IMR-90 (cell line): ENCODE data around the gene FES. TPM values are rescaled to one million over a fixed set of nuclear protein-coding genes. Genes with fewer than 3 reads are reported as not detected.

Experiments used
- ATAC-seq: fragments of 200-7000 bp; cut with Tn5 transposase; 2 replicates; pipeline ENCODE4 v1.9.1; 2020; ENCODE audit warnings: low read depth, mild to moderate bottlenecking, moderate library complexity
- BruUV-seq: library from RNA; stranded (reverse); fragments of 400-500 nt; replicated peaks from 2 replicates; lab custom pipeline; 2021; lab: Mats Ljungman, UMichigan
- CTCF ChIA-PET: fragments of 300-600 bp; formaldehyde crosslinking; extraction: SDS; loops from one replicate; lab custom pipeline; 2021; ENCODE audit warnings: antibody characterized with exemption; lab: Yijun Ruan, JAX
- POLR2A ChIA-PET: fragments of 300-600 bp; sonication (Branson Sonifier 250); formaldehyde crosslinking; loops from one replicate; lab custom pipeline; 2022; ENCODE audit warnings: antibody characterized with exemption; ENCODE audit not compliant: unreplicated experiment; lab: Charles Lee
- DNase-seq: peaks from one replicate; pipeline ENCODE4 v3.0.0; 2013
- H2AFZ ChIP-seq: replicated peaks from 2 replicates; pipeline ENCODE3; 2013; ENCODE audit warnings: low read length, mild to moderate bottlenecking; ENCODE audit not compliant: poor library complexity
- H2AK5ac ChIP-seq: 2 replicates; pipeline ENCODE4 v1.6.1; 2013; ENCODE audit warnings: low read depth, low read length, inconsistent platforms
- H2AK9ac ChIP-seq: replicated peaks from 2 replicates; pipeline ENCODE3; 2013; ENCODE audit warnings: mild to moderate bottlenecking, low read depth, low read length, moderate library complexity; ENCODE audit not compliant: poor library complexity
- H2BK120ac ChIP-seq: 2 replicates; pipeline ENCODE4 v1.6.1; 2013; ENCODE audit warnings: low read depth, low read length, inconsistent platforms
- H2BK15ac ChIP-seq: 3 replicates; pipeline ENCODE4 v1.6.1; 2013; ENCODE audit warnings: low read depth, low read length, inconsistent platforms
- H2BK20ac ChIP-seq: 2 replicates; pipeline ENCODE4 v1.6.1; 2013; ENCODE audit warnings: low read depth, mild to moderate bottlenecking, inconsistent platforms, low read length, moderate library complexity
- H2BK5ac ChIP-seq: 2 replicates; pipeline ENCODE4 v1.6.1; 2013; ENCODE audit warnings: mild to moderate bottlenecking, low read depth, low read length, inconsistent platforms; ENCODE audit not compliant: poor library complexity, severe bottlenecking
- H3K14ac ChIP-seq: replicated peaks from 2 replicates; pipeline ENCODE4 v1.6.1; 2013; ENCODE audit warnings: low read depth, low read length, inconsistent platforms
- H3K18ac ChIP-seq: 2 replicates; pipeline ENCODE4 v1.6.1; 2013; ENCODE audit warnings: low read depth, low read length, control low read depth
- H3K23ac ChIP-seq: 2 replicates; pipeline ENCODE4 v1.6.1; 2013; ENCODE audit warnings: low read depth, low read length, inconsistent platforms
- H3K27ac ChIP-seq: 2 replicates; pipeline ENCODE4 v1.5.1; 2013; ENCODE audit warnings: mild to moderate bottlenecking, control low read depth, low read length; ENCODE audit not compliant: insufficient read depth
- H3K27me3 ChIP-seq: 2 replicates; pipeline ENCODE4 v1.6.1; 2013; ENCODE audit warnings: low read length; ENCODE audit not compliant: control insufficient read depth, insufficient read depth
- H3K36me3 ChIP-seq: 2 replicates; pipeline ENCODE4 v1.6.1; 2013; ENCODE audit warnings: low read length, mixed read lengths; ENCODE audit not compliant: control insufficient read depth, insufficient read depth
- H3K4ac ChIP-seq: 2 replicates; pipeline ENCODE4 v1.6.1; 2013; ENCODE audit warnings: low read depth, low read length, inconsistent platforms
- H3K4me1 ChIP-seq: 2 replicates; pipeline ENCODE4 v1.6.1; 2013; ENCODE audit warnings: low read length, mixed read lengths; ENCODE audit not compliant: control insufficient read depth, insufficient read depth
- H3K4me2 ChIP-seq: 2 replicates; pipeline ENCODE4 v1.6.1; 2013; ENCODE audit warnings: low read depth, mild to moderate bottlenecking, control low read depth, low read length, moderate library complexity
- H3K4me3 ChIP-seq: 2 replicates; pipeline ENCODE4 v1.5.1; 2013; ENCODE audit warnings: low read depth, mild to moderate bottlenecking, control low read depth, low read length, moderate library complexity; ENCODE audit not compliant: insufficient read depth
- H3K56ac ChIP-seq: 2 replicates; pipeline ENCODE4 v1.6.1; 2013; ENCODE audit warnings: low read length, inconsistent platforms; ENCODE audit not compliant: insufficient read depth; ENCODE audit errors: extremely low read depth
- H3K79me1 ChIP-seq, 2 experiments: 2 replicates each; pipeline ENCODE4 v1.6.1; 2013; ENCODE audit warnings: low read length in 2 of 2, inconsistent platforms in 1 of 2, low read depth in 1 of 2
- H3K9ac ChIP-seq: 2 replicates; pipeline ENCODE4 v1.6.1; 2013; ENCODE audit warnings: low read depth, low read length, control low read depth
- H3K9me1 ChIP-seq: 2 replicates; pipeline ENCODE4 v1.6.1; 2013; ENCODE audit warnings: low read length, inconsistent platforms; ENCODE audit not compliant: insufficient read depth
- H3K9me3 ChIP-seq: 2 replicates; pipeline ENCODE4 v1.6.1; 2013; ENCODE audit warnings: low read length; ENCODE audit not compliant: control insufficient read depth, insufficient read depth
- H4K20me1 ChIP-seq: 2 replicates; pipeline ENCODE4 v1.6.1; 2013; ENCODE audit warnings: low read length, inconsistent platforms; ENCODE audit not compliant: insufficient read depth
- H4K5ac ChIP-seq: 2 replicates; pipeline ENCODE4 v1.6.1; 2013; ENCODE audit warnings: mild to moderate bottlenecking, low read depth, low read length, control low read depth
- H4K8ac ChIP-seq, 2 experiments: 2 replicates each; pipeline ENCODE4 v1.6.1; 2013; ENCODE audit warnings: low read depth in 2 of 2, low read length in 2 of 2, control low read depth in 1 of 2, inconsistent platforms in 1 of 2
- H4K91ac ChIP-seq: 2 replicates; pipeline ENCODE4 v1.6.1; 2013; ENCODE audit warnings: low read depth, low read length, inconsistent platforms; ENCODE audit not compliant: insufficient read depth
- CEBPB ChIP-seq: IDR thresholded peaks from 2 replicates; pipeline ENCODE4 v1.6.1; 2012; ENCODE audit warnings: low read depth, low read length, improper control_type of control experiment
- MAFK ChIP-seq: IDR thresholded peaks from 2 replicates; pipeline ENCODE4 v1.6.1; 2012; ENCODE audit warnings: low read depth, low read length, improper control_type of control experiment
- MAZ ChIP-seq: IDR thresholded peaks from 2 replicates; pipeline ENCODE4 v1.6.1; 2012; ENCODE audit warnings: low read depth, mild to moderate bottlenecking, low read length, improper control_type of control experiment, moderate library complexity, borderline replicate concordance
- MXI1 ChIP-seq: IDR thresholded peaks from 2 replicates; pipeline ENCODE4 v1.6.1; 2012; ENCODE audit warnings: low read depth, mild to moderate bottlenecking, low read length, moderate library complexity, borderline replicate concordance
- RCOR1 ChIP-seq: IDR thresholded peaks from 2 replicates; pipeline ENCODE4 v1.6.1; 2012; ENCODE audit warnings: mild to moderate bottlenecking, low read length, improper control_type of control experiment; ENCODE audit not compliant: insufficient replicate concordance
- WGBS, 2 experiments: methylation state at CpG; one replicate each; pipeline versions ENCODE4 v1.1.5 to v1.1.7; 2013; ENCODE audit warnings: missing lambda C conversion rate in 2 of 2; ENCODE audit not compliant: insufficient read length in 1 of 2; ENCODE audit errors: extremely low coverage in 2 of 2; 5-methylcytosine and 5-hydroxymethylcytosine counted together
- dilution Hi-C: fragments of 300-500 bp; cut with HindIII; formaldehyde crosslinking; loops from one replicate; pipeline ENCODE4 v1.14.3; 2018; ENCODE audit warnings: low sequenced_read_pairs; ENCODE audit not compliant: unreplicated experiment
- in situ Hi-C: fragments of 300-500 bp; cut with MboI; formaldehyde crosslinking; loops from 3 replicates; pipeline ENCODE4 v1.14.3; 2019; ENCODE audit warnings: low sequenced_read_pairs, inconsistent platforms, mixed read lengths
- intact Hi-C: fragments of 100-400 bp; cut with micrococcal nuclease; formaldehyde crosslinking; loops from 2 replicates; pipeline ENCODE4 v1.10.0; 2022
- polyA plus RNA-seq, 3 experiments: library from polyadenylated mRNA; depleted of rRNA; stranded (reverse); fragments of >200 nt; gene quantifications; 2 replicates each; pipeline ENCODE4 v1.2.3, GENCODE V29; 2012; ENCODE audit warnings: low replicate concordance in 1 of 3
- total RNA-seq: library from RNA; depleted of rRNA; stranded (reverse); fragments of >200 nt; gene quantifications from 2 replicates; pipeline ENCODE4 v1.2.3, GENCODE V29; 2012
- TF ChIP-seq, protein P1 (sequence below): conservative IDR thresholded peaks from 2 replicates; pipeline ENCODE4 v1.5.1; 2012; ENCODE audit warnings: mild to moderate bottlenecking, low read depth, low read length, improper control_type of control experiment

The FES gene
- total and polyA plus RNA-seq, 2 of the 4 experiments (the other 2 are of a cell fraction): 10.5 to 11.7 TPM

DNA sequence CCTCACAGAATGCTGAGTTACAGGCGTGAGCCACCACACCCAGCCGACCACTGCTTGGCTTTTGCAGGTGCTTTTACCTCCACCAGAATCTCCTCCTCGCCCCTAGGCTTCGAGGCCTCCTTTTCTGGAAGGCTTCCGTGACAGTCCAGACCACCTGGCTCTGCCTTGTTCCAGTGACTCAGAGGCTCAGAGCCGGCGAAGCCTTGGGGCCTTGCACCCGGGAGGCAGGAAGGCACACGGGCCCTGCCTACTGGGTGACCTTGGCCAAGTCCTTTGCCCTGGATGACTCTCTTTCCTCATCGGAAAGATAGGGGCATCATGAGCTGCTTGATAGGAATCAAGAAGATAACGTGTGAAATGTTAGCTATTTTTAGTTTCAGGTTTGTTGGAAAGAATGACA lies 47.2 kb upstream of the FES start:
- no peaks in the 10 kb centered on the region for H3K36me3 ChIP-seq
- no peak overlapping the region for H3K56ac ChIP-seq
- no peak overlapping the region for H3K18ac ChIP-seq
- in situ Hi-C loops (no loop called here), dilution Hi-C loops (no loop called here), intact Hi-C loops (no loop called here)
- DNase-seq (no peak), ATAC-seq (no peak)
- no peak overlapping the region for H3K14ac ChIP-seq
- H3K4ac ChIP-seq: no peak overlapping the region
- H4K8ac ChIP-seq: no peak overlapping the region
- H2BK5ac ChIP-seq: no peak overlapping the region
- no peak overlapping the region for H3K4me3 ChIP-seq
- TF ChIP-seq MAFK: no peak
- TF ChIP-seq, protein P1, sequence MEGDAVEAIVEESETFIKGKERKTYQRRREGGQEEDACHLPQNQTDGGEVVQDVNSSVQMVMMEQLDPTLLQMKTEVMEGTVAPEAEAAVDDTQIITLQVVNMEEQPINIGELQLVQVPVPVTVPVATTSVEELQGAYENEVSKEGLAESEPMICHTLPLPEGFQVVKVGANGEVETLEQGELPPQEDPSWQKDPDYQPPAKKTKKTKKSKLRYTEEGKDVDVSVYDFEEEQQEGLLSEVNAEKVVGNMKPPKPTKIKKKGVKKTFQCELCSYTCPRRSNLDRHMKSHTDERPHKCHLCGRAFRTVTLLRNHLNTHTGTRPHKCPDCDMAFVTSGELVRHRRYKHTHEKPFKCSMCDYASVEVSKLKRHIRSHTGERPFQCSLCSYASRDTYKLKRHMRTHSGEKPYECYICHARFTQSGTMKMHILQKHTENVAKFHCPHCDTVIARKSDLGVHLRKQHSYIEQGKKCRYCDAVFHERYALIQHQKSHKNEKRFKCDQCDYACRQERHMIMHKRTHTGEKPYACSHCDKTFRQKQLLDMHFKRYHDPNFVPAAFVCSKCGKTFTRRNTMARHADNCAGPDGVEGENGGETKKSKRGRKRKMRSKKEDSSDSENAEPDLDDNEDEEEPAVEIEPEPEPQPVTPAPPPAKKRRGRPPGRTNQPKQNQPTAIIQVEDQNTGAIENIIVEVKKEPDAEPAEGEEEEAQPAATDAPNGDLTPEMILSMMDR: no peak
- no peak for TF ChIP-seq CEBPB
- no peak for TF ChIP-seq MAZ
- no peak for TF ChIP-seq RCOR1
- no peak for TF ChIP-seq MXI1
- H3K4me2 ChIP-seq: no peak overlapping the region
- H2AFZ ChIP-seq: no peak overlapping the region
- ChIA-PET CTCF (no interaction called here), POLR2A (no interaction called here)
- no peak overlapping the region for H2BK120ac ChIP-seq
- peaks cover 2% of the 10 kb centered on the region for H3K4me1 ChIP-seq
- H4K91ac ChIP-seq: no peak overlapping the region
- no peaks in the 10 kb centered on the region; the same call in 1 of the 2 replicates for H4K20me1 ChIP-seq
- no peak overlapping the region for H4K5ac ChIP-seq
- no TSS peak for BruUV-seq
- no peak overlapping the region for H2BK20ac ChIP-seq
- no peak overlapping the region for H2AK9ac ChIP-seq
- H2AK5ac ChIP-seq: no peak overlapping the region; the same call in 1 of the 2 replicates
- 76% methylated on average over 6 of the region's 11 CpGs; no CpG with 5 or more reads in 1 of the 2 experiments for WGBS, 2 experiments
- H3K23ac ChIP-seq: no peak overlapping the region
- no peaks in the 10 kb centered on the region for H3K79me1 ChIP-seq
- no peak overlapping the region for H3K27ac ChIP-seq
- peaks cover 8% of the 10 kb centered on the region for H3K27me3 ChIP-seq
- H3K9me3 ChIP-seq: no peaks in the 10 kb centered on the region
- H3K9ac ChIP-seq: no peak overlapping the region
- no peaks in the 10 kb centered on the region for H3K9me1 ChIP-seq
- H2BK15ac ChIP-seq: no peak overlapping the region
